T-helper 1 cell treated with Interleukin-12 subunit alpha and Interleukin-12 subunit beta and Interleukin-4 antibody, amounts not matched to agents 30 μg/mL and 1 μg/mL, for 36 hours (primary cell): Measurements from ENCODE around the gene RAB3C.

ENCODE experiments used
- H3K27ac Mint-ChIP-seq: one replicate; pipeline ENCODE4 v1.8.0; 2021; ENCODE audit warnings: mild to moderate bottlenecking, mixed read lengths
- H3K27me3 Mint-ChIP-seq: one replicate; pipeline ENCODE4 v1.8.0; 2021; ENCODE audit warnings: low read depth, mixed read lengths
- H3K36me3 Mint-ChIP-seq: one replicate; pipeline ENCODE4 v1.8.0; 2021; ENCODE audit warnings: low read depth, mixed read lengths
- H3K4me1 Mint-ChIP-seq: one replicate; pipeline ENCODE4 v1.8.0; 2021; ENCODE audit warnings: low read depth, mixed read lengths
- H3K4me3 Mint-ChIP-seq: one replicate; pipeline ENCODE4 v1.8.0; 2021; ENCODE audit warnings: mild to moderate bottlenecking, moderate library complexity, mixed read lengths
- H3K9me3 Mint-ChIP-seq: one replicate; pipeline ENCODE4 v1.8.0; 2021; ENCODE audit warnings: mixed read lengths

The RAB3C gene

GRCh38 chr5:58629271-58630159 lies 46.6 kb downstream of the RAB3C start:
- Mint-ChIP-seq H3K4me3 (no peak overlapping the region), H3K27ac (no peak overlapping the region), H3K4me1 (no peaks in the 10 kb centered on the region), H3K27me3 (no peaks in the 10 kb centered on the region), H3K9me3 (no peaks in the 10 kb centered on the region), H3K36me3 (no peaks in the 10 kb centered on the region)

GRCh38 chr5:58631895-58632294 lies 49.0 kb downstream of the RAB3C start:
- Mint-ChIP-seq H3K4me3 (no peak overlapping the region), H3K27me3 (no peaks in the 10 kb centered on the region), H3K4me1 (no peaks in the 10 kb centered on the region)

GRCh38 chr5:58635416-58635815 lies 52.5 kb downstream of the RAB3C start:
- Mint-ChIP-seq H3K9me3 (no peaks in the 10 kb centered on the region), H3K4me3 (no peak overlapping the region), H3K27me3 (no peaks in the 10 kb centered on the region), H3K4me1 (no peaks in the 10 kb centered on the region), H3K27ac (no peak overlapping the region), H3K36me3 (no peaks in the 10 kb centered on the region)

More at GRCh38 chr5:58631895-58632294, 49.0 kb downstream of the RAB3C start:
- Mint-ChIP-seq H3K9me3 (no peaks in the 10 kb centered on the region), H3K27ac (no peak overlapping the region), H3K36me3 (no peaks in the 10 kb centered on the region)

GRCh38 chr5:58640011-58640410 lies 57.1 kb downstream of the RAB3C start:
- no peaks in the 10 kb centered on the region for H3K36me3 Mint-ChIP-seq
- no peak overlapping the region for H3K27ac Mint-ChIP-seq
- no peaks in the 10 kb centered on the region for H3K27me3 Mint-ChIP-seq
- H3K9me3 Mint-ChIP-seq: no peaks in the 10 kb centered on the region
- H3K4me1 Mint-ChIP-seq: no peaks in the 10 kb centered on the region
- H3K4me3 Mint-ChIP-seq: no peak overlapping the region

GRCh38 chr5:58641533-58641932 lies 58.7 kb downstream of the RAB3C start:
- H3K9me3 Mint-ChIP-seq: no peaks in the 10 kb centered on the region
- H3K4me3 Mint-ChIP-seq: no peak overlapping the region
- no peak overlapping the region for H3K27ac Mint-ChIP-seq
- H3K36me3 Mint-ChIP-seq: no peaks in the 10 kb centered on the region
- no peaks in the 10 kb centered on the region for H3K4me1 Mint-ChIP-seq
- H3K27me3 Mint-ChIP-seq: no peaks in the 10 kb centered on the region

- H3K36me3 Mint-ChIP-seq: no peaks in the 10 kb centered on the region
- no peak overlapping the region for H3K27ac Mint-ChIP-seq
- no peaks in the 10 kb centered on the region for H3K9me3 Mint-ChIP-seq
- no peak overlapping the region for H3K4me3 Mint-ChIP-seq
- H3K4me1 Mint-ChIP-seq: no peaks in the 10 kb centered on the region
- no peaks in the 10 kb centered on the region for H3K27me3 Mint-ChIP-seq
Observed at GRCh38 chr5:58648846-58649245, 66.0 kb downstream of the RAB3C start.

- Mint-ChIP-seq H3K4me3 (no peak overlapping the region), H3K9me3 (no peaks in the 10 kb centered on the region), H3K27me3 (no peaks in the 10 kb centered on the region), H3K4me1 (no peaks in the 10 kb centered on the region), H3K27ac (no peak overlapping the region), H3K36me3 (no peaks in the 10 kb centered on the region)
Observed at GRCh38 chr5:58649716-58650115, 66.8 kb downstream of the RAB3C start.

- Mint-ChIP-seq H3K4me3 (no peak overlapping the region), H3K4me1 (no peaks in the 10 kb centered on the region), H3K9me3 (no peaks in the 10 kb centered on the region), H3K36me3 (no peaks in the 10 kb centered on the region), H3K27ac (no peak overlapping the region), H3K27me3 (no peaks in the 10 kb centered on the region)
Observed at GRCh38 chr5:58653521-58653920, 70.6 kb downstream of the RAB3C start.

- no peaks in the 10 kb centered on the region for H3K9me3 Mint-ChIP-seq
- H3K4me1 Mint-ChIP-seq: no peaks in the 10 kb centered on the region
- H3K27me3 Mint-ChIP-seq: no peaks in the 10 kb centered on the region
- no peak overlapping the region for H3K4me3 Mint-ChIP-seq
- H3K27ac Mint-ChIP-seq: no peak overlapping the region
- H3K36me3 Mint-ChIP-seq: no peaks in the 10 kb centered on the region
Observed at GRCh38 chr5:58666141-58666540, 83.3 kb downstream of the RAB3C start.

GRCh38 chr5:58666598-58667581 lies 84.0 kb downstream of the RAB3C start:
- no peaks in the 10 kb centered on the region for H3K27me3 Mint-ChIP-seq
- H3K9me3 Mint-ChIP-seq: no peaks in the 10 kb centered on the region
- no peak overlapping the region for H3K27ac Mint-ChIP-seq
- H3K4me1 Mint-ChIP-seq: no peaks in the 10 kb centered on the region
- H3K4me3 Mint-ChIP-seq: no peak overlapping the region
- no peaks in the 10 kb centered on the region for H3K36me3 Mint-ChIP-seq

- H3K4me1 Mint-ChIP-seq: no peaks in the 10 kb centered on the region
- no peaks in the 10 kb centered on the region for H3K9me3 Mint-ChIP-seq
Observed at GRCh38 chr5:58670582-58670981, 87.7 kb downstream of the RAB3C start.

GRCh38 chr5:58671155-58671554 lies 88.3 kb downstream of the RAB3C start:
- Mint-ChIP-seq H3K27me3 (no peaks in the 10 kb centered on the region), H3K36me3 (no peaks in the 10 kb centered on the region), H3K4me1 (no peaks in the 10 kb centered on the region), H3K9me3 (no peaks in the 10 kb centered on the region), H3K4me3 (no peak overlapping the region), H3K27ac (no peak overlapping the region)

More at GRCh38 chr5:58670582-58670981, 87.7 kb downstream of the RAB3C start:
- no peak overlapping the region for H3K27ac Mint-ChIP-seq
- H3K4me3 Mint-ChIP-seq: no peak overlapping the region
- H3K27me3 Mint-ChIP-seq: no peaks in the 10 kb centered on the region
- H3K36me3 Mint-ChIP-seq: no peaks in the 10 kb centered on the region

GRCh38 chr5:58672521-58672920 lies 89.6 kb downstream of the RAB3C start:
- Mint-ChIP-seq H3K9me3 (no peaks in the 10 kb centered on the region), H3K27ac (no peak overlapping the region), H3K36me3 (no peaks in the 10 kb centered on the region), H3K4me3 (no peak overlapping the region), H3K4me1 (no peaks in the 10 kb centered on the region), H3K27me3 (no peaks in the 10 kb centered on the region)

GRCh38 chr5:58674070-58674469 lies 91.2 kb downstream of the RAB3C start:
- Mint-ChIP-seq H3K27ac (no peak overlapping the region), H3K4me3 (no peak overlapping the region), H3K36me3 (no peaks in the 10 kb centered on the region), H3K27me3 (no peaks in the 10 kb centered on the region), H3K9me3 (no peaks in the 10 kb centered on the region), H3K4me1 (no peaks in the 10 kb centered on the region)

GRCh38 chr5:58674711-58675110 lies 91.8 kb downstream of the RAB3C start:
- no peaks in the 10 kb centered on the region for H3K27me3 Mint-ChIP-seq
- H3K36me3 Mint-ChIP-seq: no peaks in the 10 kb centered on the region
- H3K27ac Mint-ChIP-seq: no peak overlapping the region
- H3K9me3 Mint-ChIP-seq: no peaks in the 10 kb centered on the region
- H3K4me1 Mint-ChIP-seq: no peaks in the 10 kb centered on the region
- no peak overlapping the region for H3K4me3 Mint-ChIP-seq
